Smooth muscle cell (in vitro differentiated cells): ENCODE measurements around the gene TSPAN15. TPM values are rescaled to one million over a fixed set of nuclear protein-coding genes. Genes with fewer than 3 reads are reported as not detected.

ENCODE experiments used
- DNase-seq: peaks from one replicate; lab custom pipeline; 2025; ENCODE audit not compliant: unreplicated experiment; lab: John Stamatoyannopoulos, UW
- H2AFZ ChIP-seq: fragments of 200-600 bp; sonication (generic); 2 replicates; pipeline ENCODE4 v1.6.0; 2016; ENCODE audit warnings: antibody characterized with exemption, low read depth, mild to moderate bottlenecking
- H3F3A ChIP-seq: fragments of 200-600 bp; sonication (generic); 2 replicates; pipeline ENCODE4 v1.6.0; 2017; ENCODE audit warnings: antibody characterized with exemption, low read depth
- H3K27ac ChIP-seq: fragments of 200-600 bp; sonication (generic); 2 replicates; pipeline ENCODE4 v1.5.1; 2016; ENCODE audit warnings: low read depth, mild to moderate bottlenecking
- H3K27me3 ChIP-seq: fragments of 200-600 bp; sonication (generic); 2 replicates; pipeline ENCODE4 v1.6.1; 2016; ENCODE audit warnings: low read depth, mild to moderate bottlenecking
- H3K36me3 ChIP-seq: fragments of 200-600 bp; sonication (generic); 2 replicates; pipeline ENCODE4 v1.5.1; 2016; ENCODE audit warnings: low read depth
- H3K4me1 ChIP-seq: fragments of 200-600 bp; sonication (generic); 2 replicates; pipeline ENCODE4 v1.5.1; 2016; ENCODE audit warnings: low read depth
- H3K4me2 ChIP-seq: fragments of 200-600 bp; sonication (generic); 2 replicates; pipeline ENCODE4 v1.6.0; 2016; ENCODE audit warnings: mild to moderate bottlenecking
- H3K4me3 ChIP-seq: fragments of 200-600 bp; sonication (generic); 2 replicates; pipeline ENCODE4 v1.5.1; 2016; ENCODE audit warnings: mild to moderate bottlenecking
- H3K79me2 ChIP-seq: fragments of 200-600 bp; sonication (generic); 2 replicates; pipeline ENCODE4 v1.6.0; 2016; ENCODE audit warnings: low read depth, mild to moderate bottlenecking
- H3K9ac ChIP-seq: fragments of 200-600 bp; sonication (generic); 2 replicates; pipeline ENCODE4 v1.6.0; 2016; ENCODE audit warnings: low read depth
- H3K9me3 ChIP-seq: fragments of 200-600 bp; sonication (generic); replicated peaks from 2 replicates; pipeline ENCODE4 v1.5.1; 2016; ENCODE audit warnings: low read depth
- H4K20me1 ChIP-seq: fragments of 200-600 bp; sonication (generic); 2 replicates; pipeline ENCODE4 v1.6.0; 2016; ENCODE audit warnings: low read depth
- CTCF ChIP-seq: fragments of 200-600 bp; sonication (generic); IDR thresholded peaks from 2 replicates; pipeline ENCODE4 v1.5.1; 2017; ENCODE audit warnings: borderline replicate concordance, mild to moderate bottlenecking, antibody characterized with exemption; ENCODE audit not compliant: insufficient read depth, poor library complexity, severe bottlenecking
- WGBS: methylation state at CpG from one replicate; pipeline ENCODE4 v1.1.7; 2016; ENCODE audit warnings: low lambda C conversion rate; 5-methylcytosine and 5-hydroxymethylcytosine counted together
- polyA plus RNA-seq: library from polyadenylated mRNA; unstranded; fragments of >200 nt; fragmentation: Nextera tagmentation; extraction: Ambion mirVana; gene quantifications from 2 replicates; pipeline ENCODE4 v1.2.1, GENCODE V29; 2016
- total RNA-seq: library from RNA; depleted of rRNA; stranded (reverse); fragments of >200 nt; gene quantifications from 2 replicates; pipeline ENCODE4 v1.2.3, GENCODE V29; 2014

TSPAN15 gene
- total and polyA plus RNA-seq, 2 experiments from 2014 or later, result 113 to 249 TPM

GRCh38 chr10:69407621-69408301 lies 43.5 kb upstream of the TSPAN15 start:
- Histone ChIP-seq H3K79me2 (no peaks in the 10 kb centered on the region), H3K4me3 (no peak overlapping the region), H4K20me1 (no peaks in the 10 kb centered on the region), H2AFZ (no peak overlapping the region), H3K9me3 (no peaks in the 10 kb centered on the region), H3K27ac (no peak overlapping the region), H3F3A (peaks cover 46% of the 10 kb centered on the region), H3K9ac (no peak overlapping the region), H3K4me2 (peak overlapping the region; percentile 2), H3K4me1 (no peaks in the 10 kb centered on the region), H3K36me3 (no peaks in the 10 kb centered on the region), H3K27me3 (no peaks in the 10 kb centered on the region)
- WGBS, result 76% methylated on average over 14 of the region's 14 CpGs
- TF ChIP-seq CTCF, result peak; percentile 37
- DNase-seq, result no peak

- Histone ChIP-seq H3K4me1 (no peaks in the 10 kb centered on the region), H2AFZ (no peak overlapping the region), H3K36me3 (no peaks in the 10 kb centered on the region), H3K4me3 (peak overlapping the region; percentile 42), H3F3A (peaks cover 46% of the 10 kb centered on the region), H3K9me3 (no peaks in the 10 kb centered on the region), H3K27ac (peak overlapping the region; percentile 78), H3K4me2 (peak overlapping the region; percentile 81), H3K27me3 (no peaks in the 10 kb centered on the region), H3K9ac (no peak overlapping the region), H3K79me2 (no peaks in the 10 kb centered on the region), H4K20me1 (no peaks in the 10 kb centered on the region)
- WGBS, result 9% methylated on average over 39 of the region's 64 CpGs
- TF ChIP-seq CTCF, result peak; percentile 67
- DNase-seq, result peak; percentile 82
Observed at GRCh38 chr10:69408318-69409175, 42.7 kb upstream of the TSPAN15 start.

- Histone ChIP-seq H3K79me2 (no peaks in the 10 kb centered on the region), H3K36me3 (no peaks in the 10 kb centered on the region), H3K27me3 (no peaks in the 10 kb centered on the region), H3K4me1 (no peaks in the 10 kb centered on the region), H3K9me3 (no peaks in the 10 kb centered on the region), H4K20me1 (no peaks in the 10 kb centered on the region), H3K4me2 (peak overlapping the region; percentile 81), H3F3A (peaks cover 41% of the 10 kb centered on the region), H3K9ac (no peak overlapping the region), H2AFZ (no peak overlapping the region), H3K27ac (peak overlapping the region; percentile 78), H3K4me3 (peak overlapping the region; percentile 42)
- TF ChIP-seq CTCF, result no peak
- 51% methylated on average over 7 of the region's 7 CpGs for WGBS
- DNase-seq, result no peak
Observed at GRCh38 chr10:69409176-69409495, 42.1 kb upstream of the TSPAN15 start.
